MM.1S (cell line): ENCODE measurements around the gene CAPN15.

ENCODE experiments used
- EZH2phosphoT487 ChIP-seq: fragments of 300-600 bp; sonication (generic); IDR thresholded peaks from 2 replicates; pipeline ENCODE4 v1.6.1; 2018; ENCODE audit warnings: antibody characterized with exemption, low read length
- TF ChIP-seq, protein P1 (sequence below): fragments of 300-600 bp; sonication (generic); IDR thresholded peaks from 2 replicates; pipeline ENCODE4 v1.5.1; 2016; ENCODE audit warnings: antibody characterized with exemption, low read length, mixed read lengths

DNA sequence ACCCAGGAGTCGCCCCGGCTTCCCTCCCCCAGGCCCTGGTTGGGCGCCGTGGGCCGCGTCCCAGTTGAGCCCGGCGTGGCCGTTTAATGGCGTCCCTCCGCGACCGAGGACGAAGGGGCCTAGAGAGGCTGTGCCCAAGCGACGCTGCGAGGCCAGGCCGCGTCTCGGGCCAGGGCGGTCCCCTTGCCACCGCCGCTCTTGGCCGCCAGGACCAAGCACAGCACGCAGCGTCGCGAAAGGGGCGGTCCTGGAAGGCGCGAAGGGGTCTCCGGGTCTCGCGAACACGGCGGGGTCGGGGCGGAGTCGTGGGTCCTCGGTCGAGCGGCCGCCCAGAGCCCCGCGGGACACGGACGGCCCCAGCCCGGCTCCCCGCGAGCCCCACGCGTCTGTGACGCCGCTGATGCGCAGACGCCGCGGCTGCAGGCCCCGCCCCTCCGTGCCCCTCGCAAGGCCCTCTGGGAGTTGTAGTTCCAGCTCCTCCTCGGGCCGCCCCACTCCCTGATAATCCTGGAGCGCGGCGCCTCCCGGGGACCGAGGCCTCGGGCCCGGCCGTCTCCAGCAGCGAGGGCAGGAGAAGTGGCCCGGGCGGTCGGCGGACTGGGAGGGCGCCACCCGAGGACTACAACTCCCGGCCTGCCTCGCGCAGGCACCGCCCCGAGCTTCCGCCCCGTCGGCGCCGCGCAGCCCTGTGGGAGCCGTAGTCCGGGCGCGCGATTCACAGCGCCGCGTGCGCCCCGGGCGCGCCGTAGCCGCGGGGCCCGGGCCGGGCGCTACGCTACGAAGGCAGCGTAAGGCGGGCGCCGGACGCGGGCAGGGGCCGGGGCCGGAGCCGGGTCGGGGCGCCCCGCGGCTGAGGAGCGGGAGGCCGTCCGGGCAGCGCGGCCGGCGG is at the start of gene CAPN15:
- TF ChIP-seq, protein P1, sequence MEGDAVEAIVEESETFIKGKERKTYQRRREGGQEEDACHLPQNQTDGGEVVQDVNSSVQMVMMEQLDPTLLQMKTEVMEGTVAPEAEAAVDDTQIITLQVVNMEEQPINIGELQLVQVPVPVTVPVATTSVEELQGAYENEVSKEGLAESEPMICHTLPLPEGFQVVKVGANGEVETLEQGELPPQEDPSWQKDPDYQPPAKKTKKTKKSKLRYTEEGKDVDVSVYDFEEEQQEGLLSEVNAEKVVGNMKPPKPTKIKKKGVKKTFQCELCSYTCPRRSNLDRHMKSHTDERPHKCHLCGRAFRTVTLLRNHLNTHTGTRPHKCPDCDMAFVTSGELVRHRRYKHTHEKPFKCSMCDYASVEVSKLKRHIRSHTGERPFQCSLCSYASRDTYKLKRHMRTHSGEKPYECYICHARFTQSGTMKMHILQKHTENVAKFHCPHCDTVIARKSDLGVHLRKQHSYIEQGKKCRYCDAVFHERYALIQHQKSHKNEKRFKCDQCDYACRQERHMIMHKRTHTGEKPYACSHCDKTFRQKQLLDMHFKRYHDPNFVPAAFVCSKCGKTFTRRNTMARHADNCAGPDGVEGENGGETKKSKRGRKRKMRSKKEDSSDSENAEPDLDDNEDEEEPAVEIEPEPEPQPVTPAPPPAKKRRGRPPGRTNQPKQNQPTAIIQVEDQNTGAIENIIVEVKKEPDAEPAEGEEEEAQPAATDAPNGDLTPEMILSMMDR: no peak
- TF ChIP-seq EZH2phosphoT487: no peak
